GM18868 (cell line): Measurements from ENCODE around the gene RETSAT.
"Not testable (repeated sequence)": the region's sequence is repeated elsewhere in the genome, so short reads cannot be mapped to it uniquely, and the experiment has no call there.

Source experiments
- ATAC-seq: cut with Tn5 transposase; IDR thresholded peaks from one replicate; pipeline ENCODE4 v1.9.1; 2021; ENCODE audit warnings: mild to moderate bottlenecking, moderate library complexity; ENCODE audit not compliant: unreplicated experiment

RETSAT gene

DNA sequence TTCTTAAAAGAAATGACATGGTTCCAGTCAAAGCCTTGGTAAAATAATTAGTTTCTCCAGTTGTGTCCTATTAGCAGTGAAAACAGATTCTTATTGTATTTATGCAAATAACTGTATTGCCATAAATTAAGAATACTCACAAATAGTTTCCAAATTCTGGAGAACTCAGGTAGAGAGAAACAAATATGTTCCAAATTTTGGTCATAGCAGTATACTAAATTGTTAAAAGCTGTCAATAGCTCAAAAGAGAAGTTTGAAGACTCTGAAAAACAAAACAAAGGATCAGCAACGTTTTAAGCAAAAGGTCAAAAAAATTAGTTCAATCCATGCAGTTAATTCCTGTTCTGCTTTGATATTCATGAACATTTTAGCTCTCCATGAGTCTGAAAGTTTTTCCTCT, 25.7 kb upstream of the RETSAT start:
- no peak for ATAC-seq

DNA sequence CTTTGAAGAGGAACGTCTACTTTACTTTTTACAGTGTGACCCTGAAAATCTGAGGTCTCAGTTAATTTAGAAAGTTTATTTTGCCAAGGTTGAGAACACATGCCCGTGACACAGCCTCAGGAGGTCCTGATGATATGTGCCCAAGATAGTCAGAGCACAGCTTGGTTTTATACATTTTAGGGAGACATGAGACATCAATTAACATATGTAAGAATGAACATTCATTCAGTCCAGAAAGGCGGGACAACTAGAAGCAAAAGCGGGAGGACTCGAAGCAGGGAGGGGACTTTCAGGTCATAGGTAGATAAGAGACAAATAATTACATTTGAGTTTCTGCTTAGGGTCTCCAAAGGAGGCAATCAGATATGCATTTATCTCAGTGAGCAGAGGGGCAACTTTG, 23.9 kb upstream of the RETSAT start:
- no peak for ATAC-seq

DNA sequence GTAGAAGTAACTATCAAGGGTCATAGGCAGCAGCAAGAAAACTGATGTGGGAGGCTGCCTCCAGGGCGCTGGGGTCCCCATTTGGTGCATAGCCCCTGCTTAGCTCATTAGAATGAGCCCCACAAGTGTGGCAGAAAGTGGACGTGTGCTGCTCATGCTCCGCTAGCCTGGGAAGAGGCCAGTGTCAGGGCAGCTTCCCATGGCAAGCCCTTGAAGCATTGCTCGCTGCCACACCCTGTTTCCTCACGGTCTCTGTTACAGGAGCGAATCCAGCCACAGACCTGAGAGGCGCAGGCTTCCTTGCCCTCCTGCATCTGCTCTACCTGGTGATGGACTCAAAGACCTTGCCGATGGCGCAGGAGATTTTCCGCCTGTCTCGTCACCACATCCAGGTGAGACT, 22.8 kb upstream of the RETSAT start:
- ATAC-seq, result no peak

DNA sequence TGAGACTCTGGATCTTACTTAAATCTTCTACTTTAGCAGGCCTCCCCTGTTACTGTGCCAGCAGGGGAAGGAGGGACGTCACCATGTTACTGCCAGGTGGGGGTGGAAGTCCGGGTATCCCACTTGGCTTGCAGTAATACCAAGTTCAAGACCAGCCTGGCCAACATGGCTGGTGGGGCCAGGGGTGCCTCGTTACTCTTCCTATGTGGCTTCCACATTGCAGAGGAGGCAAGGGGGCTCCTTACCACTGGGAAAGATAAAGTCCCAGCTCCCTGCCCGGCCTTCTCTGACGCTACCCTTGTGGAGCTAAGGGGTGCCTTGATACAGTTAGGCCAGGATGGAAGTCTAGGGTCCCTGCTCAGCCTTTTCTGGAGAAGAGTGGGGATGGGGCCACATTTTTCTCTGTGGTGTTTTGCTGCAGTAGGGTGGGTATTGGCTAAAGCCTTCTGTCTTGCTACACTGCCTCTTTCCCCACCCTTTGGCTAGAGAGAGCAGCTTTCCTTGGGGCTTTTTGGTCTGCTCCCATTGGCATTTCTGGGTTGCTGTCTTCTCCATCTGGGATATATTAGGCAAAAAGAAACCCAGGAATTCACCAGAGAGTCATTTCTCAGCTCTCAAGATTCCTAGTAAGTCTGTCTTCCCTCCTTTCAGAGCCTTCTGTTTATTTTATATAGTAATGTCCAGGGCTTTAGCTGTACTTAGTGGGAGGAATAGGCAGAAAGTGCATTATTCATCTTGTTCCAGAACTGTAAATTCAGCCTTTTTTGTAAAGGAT, 22.1 kb upstream of the RETSAT start:
- no peak for ATAC-seq

DNA sequence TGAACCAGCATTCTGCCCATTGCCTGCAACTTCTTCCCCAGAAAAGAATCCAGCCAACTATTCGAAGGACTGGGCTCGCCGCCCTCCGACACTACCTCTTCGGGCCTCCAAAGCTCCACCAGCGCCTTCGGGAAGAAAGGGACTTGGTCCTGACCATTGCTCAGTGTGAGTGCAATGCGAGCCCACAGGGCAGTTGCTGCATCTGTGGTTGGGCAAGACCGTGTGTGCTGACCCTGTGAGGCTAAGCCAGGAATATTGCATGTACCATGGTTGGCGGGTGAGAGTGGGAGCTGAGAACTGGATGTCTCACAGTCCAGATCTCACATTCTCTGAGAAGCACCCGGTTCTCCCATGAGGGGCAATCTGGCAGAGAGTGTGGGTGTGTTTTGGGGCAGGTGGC, 16.7 kb upstream of the RETSAT start:
- ATAC-seq, result no peak

DNA sequence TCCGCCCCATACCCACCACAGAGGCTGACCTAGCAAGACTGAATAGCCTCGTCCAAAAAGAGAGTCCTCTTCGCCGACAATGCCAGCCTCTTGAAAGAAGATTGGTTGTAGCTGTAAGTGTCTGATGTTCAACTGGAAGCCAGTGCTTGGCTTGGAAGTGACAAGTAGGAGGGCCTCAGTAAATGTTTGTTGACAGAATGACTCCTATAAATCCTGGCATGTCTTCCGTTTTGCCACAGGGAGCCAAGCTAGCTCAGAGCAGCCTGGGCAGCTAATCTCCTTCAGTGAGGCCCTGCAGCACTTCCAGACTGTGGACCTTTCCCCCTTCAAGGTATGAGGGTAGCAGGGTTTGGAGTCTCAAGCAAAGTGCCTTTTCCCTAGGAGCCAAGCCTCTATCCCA, 15.2 kb upstream of the RETSAT start:
- ATAC-seq, result no peak

DNA sequence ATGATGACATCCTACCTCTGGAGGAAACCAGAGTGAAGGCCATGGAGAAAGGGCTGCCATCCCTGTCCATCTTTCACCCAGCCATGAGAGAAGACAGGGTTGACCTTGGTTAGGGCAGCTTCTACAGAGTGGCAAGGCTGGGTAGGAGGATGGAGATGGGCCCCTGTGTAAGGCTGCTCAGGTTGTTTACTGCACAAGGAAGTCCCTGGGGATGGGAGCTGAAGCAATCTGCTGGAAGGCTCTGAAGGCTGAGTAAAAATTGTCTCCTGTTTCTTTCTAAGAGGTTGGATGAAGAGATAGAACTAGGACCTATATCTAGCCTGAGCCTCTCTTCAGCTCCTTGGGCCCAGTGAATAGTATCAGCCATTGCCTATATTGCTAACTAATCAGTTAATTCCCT, 14.6 kb upstream of the RETSAT start:
- ATAC-seq, result no peak

DNA sequence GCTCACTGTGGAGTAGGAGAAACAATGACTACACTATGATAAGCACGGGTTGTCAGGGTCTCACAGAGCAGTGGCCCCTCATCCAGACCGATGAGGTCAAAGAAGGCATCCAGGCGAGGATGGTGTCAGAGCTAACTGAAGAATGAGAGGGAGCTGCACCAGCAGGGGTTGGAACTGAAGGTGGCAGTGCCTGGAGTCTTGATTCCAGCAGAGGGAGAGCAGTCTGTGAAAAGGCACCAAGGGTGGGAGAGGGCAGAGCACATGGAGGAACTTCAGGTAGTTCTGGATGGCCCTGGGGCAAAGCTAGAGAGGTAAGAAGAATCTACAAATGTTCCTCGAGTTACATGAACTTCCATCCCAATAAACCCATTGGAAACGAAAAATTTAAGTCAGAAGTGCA, 12.9 kb upstream of the RETSAT start:
- ATAC-seq, result no peak

DNA sequence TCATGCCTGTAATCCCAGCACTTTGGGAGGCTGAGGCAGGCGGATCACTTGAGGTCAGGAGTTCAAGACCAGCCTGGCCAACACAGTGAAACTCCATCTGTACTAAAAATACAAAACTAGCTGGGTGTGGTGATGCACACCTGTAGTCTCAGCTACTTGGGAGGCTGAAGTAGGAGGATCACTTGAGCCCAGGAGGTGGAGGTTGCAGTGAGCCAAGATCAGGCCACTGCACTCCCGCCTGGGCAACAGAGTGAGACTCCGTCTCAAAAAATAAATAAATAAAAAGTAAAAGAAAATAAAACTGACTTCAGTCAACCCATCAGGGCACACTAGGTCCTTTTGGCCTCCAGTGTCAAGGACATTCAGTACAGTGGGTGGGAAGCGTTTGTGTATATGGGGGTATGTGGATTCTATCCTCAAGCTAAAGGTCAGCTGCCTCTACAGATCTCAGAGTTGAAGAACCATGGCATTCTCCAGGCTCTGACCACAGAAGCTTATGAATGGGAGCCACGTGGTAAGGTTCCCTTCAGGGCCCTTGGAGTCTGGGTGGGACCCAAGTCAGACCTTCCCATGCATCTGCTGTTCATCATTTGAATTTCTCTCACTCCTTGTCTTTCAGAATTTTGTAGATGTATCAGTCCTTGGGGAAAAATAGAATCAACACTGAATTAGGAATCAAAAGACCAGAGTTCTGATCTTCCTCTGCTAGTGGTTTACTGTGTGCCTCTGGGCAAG, 8.5 kb upstream of the RETSAT start:
- not testable (repeated sequence) for ATAC-seq

DNA sequence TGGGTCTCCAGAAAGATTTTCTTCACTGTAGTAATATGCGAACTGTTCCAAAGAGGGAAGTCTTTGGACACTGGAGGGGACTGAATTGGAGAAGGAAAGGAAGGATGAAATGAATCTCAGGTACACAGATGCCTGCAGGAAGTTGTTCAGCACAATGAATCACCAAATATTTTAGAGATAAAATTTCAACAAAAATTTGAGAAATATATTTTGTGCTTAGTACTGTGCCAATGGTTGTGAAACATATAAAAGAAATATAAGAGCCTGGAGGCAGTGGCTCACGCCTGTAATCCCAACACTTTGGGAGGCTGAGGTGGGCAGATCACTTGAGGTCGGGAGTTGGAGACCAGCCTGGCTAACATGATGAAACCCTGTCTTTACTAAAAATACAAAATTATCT, 3.4 kb upstream of the RETSAT start:
- no peak for ATAC-seq

DNA sequence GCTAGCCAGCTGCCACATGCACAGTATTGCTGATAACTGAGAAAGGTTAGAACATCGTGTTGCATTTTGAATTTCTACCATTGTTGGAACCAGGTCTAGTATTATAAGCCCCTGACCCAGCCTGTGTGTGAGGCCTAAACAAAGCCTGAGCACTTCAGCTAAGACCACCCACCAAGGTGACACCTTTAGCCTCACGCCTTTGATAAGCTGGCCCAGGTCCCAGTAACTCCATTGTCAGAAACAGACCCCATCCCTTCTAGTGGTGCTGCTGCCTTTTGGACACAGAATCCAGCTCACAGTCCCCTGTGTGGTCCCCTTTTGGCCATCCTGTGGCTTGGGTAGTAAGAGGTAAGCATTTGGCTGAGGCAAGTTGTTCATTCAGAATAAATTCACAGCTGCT, 1.9 kb upstream of the RETSAT start:
- no peak for ATAC-seq

DNA sequence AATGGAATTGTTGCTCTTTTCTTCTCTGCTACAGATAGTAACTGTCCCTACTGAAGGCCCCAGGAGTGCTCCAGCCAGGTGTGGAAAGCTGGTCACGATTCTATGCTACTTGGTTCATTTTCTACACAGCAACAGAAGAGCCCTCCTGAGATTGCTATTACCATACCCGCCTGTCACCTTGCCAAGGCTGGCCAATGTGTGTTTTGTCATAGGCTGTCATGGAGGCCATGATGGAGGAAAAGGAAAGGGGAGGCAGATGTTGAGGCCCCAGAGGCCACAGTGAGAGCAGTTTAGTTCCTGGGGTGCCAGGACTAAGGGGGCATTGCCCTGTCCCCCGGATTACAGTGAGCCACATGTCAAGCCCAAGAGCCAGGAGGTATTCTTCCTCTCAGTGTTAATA, 1.2 kb upstream of the RETSAT start:
- ATAC-seq, result no peak

DNA sequence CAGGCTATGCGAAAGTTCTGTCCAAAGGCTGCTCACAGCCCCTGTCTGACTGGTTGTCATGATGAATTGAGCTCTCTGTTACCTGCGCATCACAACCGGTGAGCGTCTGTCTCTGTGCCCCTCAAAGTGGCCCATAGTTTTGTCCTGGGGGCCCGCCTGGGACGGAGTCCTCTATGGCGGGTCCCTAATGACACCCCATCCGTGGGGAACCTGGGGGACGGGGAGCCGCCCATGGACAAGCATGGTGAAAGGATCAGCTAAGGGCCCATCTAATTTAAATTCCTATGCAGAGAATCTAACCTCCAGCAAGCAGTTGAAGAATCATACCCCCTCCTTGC, 714 bp upstream of the RETSAT start:
- peak; percentile 2 for ATAC-seq

DNA sequence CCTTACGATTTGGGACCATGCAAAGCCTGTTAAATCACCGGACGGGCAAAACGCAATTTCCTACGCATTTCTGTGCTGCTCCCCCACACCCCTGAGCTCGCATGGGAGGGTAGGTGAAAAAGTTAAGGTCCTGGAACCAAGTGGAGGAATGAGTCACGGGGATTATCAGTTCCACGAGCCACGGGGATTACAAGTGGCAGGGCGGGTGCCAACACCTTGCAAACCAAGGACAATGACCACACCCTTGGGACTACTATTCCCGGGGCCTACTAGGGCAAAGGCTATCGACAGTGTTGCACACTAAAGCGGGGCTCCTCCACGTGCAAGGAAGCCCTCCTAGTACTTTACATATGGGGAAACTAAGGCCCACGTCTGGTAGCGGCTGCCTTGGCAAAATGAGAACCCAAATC, 447 bp downstream of the RETSAT start:
- peak; percentile 5 for ATAC-seq

DNA sequence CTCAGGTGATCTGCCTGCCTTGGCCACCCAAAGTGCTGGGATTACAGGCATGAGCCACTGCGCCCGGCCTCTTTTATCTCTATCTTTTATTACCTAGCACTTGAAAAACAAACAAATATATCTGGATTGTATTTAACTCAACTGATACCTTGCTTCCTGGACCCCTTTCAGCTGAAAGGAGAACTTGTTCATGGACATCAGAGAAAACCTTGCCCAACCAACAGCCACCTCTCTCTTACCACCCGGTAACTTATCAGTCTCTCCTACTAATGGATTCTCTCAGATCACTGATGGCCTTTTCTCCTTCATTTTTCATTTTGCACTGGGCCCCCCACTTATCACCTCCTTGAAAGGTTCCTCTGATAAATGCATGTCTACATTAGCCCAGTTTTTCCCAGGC, 6.7 kb downstream of the RETSAT start:
- no peak for ATAC-seq

DNA sequence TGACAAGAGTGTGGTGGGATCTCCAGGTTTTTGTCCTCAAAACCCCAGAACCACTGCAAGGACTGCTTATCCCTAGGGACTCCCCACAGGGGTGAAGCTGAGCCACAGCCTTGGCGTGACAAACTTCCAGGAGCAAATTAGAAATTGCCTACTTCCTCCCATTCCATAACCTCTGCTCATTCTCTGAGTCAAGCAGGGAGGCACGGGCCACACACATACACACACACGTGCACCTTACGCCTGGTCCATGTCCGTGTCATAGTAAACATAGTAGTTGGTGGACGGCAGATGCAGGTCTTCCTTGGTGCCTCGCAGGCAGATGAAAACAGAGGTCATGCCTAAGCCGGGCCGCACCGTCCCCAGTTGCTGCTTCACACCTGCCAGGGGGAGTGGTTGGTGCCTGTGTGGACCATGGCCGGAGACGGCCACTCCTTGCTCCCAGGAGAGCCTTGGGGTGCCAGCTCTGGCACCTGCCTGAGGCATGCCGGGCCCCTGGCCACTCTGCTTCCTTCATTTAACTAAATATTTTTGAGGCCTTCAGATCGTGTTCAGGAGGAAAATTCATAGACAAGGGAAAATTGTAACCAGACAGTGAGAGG, 9.9 kb downstream of the RETSAT start:
- ATAC-seq, result no peak

DNA sequence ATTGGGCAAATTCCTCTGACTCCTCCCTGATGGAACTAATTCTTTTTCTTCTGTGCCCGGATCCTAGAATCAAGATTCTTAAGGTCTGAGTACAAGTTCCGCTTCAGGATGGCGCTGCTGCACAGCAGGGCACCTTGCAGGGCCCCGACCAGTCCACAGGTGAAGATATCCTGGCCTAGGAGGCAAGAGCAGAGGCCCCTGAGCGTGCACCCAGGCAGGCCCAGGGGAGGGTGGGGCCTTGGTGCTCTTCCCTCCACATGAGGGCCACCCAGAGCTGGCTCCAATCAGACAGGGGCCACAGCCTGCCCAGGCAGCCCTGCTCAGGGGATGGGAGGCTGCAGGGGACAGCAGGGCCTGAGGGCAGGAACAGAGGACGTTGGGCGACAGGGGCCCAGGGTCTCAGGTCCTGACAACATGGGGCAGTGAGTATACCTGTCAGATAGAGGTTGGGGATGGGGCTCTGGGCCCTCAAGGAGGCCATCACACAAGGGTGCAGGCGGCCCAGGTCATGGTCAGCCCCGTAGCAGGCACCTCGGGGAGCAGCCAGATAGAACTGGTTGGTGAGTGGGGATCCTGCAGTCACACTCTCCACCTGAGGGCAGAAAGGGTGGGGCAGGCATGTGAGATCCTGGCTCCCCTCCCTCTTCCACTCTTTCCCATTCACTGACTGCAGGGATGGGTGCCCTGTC, 11.0 kb downstream of the RETSAT start:
- not testable (repeated sequence) for ATAC-seq

DNA sequence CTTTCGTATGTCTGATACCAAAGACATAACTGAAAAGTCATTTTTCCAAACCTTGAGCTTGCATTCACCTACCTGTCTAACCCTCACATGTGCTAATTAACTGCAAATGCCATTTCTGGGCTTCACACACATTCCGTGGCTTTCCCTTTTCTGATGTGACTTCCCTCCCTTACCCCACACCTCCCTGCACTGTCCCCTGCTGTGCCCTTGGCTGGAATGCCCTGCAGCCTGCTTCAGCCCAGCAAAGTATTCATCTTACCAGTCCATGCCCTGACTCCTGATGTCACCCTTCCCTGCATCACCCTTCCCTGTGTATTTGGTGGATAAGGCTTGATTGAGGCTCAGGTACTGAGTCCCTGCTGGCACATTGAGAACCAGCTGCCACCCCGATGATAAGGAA, 12.2 kb downstream of the RETSAT start:
- no peak for ATAC-seq

DNA sequence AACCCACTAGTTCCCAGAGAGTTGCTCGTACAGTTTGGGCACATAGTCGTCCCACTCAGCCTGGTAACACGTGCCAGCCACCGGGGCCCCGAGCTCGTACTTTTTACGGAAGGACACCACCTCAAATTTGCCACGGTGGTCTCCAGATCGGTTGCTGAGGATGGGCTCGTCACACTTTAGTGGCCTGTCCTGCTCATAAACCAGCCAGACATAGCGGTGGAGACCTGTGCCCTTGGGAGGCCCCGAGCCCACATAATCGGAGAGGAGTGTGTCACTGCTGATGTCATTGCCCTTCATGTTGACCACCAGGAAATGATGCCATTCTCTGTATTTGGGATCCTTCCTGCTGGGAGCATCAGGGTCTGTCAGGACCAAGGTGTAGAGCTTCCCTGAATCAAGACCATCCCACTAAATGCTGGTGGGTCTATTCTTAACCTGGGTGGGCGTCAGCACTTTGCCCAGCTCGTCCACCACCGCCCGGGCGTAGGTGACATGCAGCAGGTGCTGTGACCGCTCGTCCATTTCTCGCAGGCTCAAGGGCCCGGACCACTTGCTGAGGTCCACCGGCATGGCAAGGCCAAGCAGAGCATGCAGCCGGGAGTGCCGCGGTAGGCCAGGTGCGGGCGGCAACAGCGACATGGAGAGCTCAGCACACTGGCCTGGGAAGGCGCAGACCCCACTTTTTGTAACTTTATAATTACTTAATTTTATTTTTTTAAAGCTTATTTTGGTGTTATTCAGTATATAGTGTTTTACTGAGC, 12.9 kb downstream of the RETSAT start:
- no peak for ATAC-seq

DNA sequence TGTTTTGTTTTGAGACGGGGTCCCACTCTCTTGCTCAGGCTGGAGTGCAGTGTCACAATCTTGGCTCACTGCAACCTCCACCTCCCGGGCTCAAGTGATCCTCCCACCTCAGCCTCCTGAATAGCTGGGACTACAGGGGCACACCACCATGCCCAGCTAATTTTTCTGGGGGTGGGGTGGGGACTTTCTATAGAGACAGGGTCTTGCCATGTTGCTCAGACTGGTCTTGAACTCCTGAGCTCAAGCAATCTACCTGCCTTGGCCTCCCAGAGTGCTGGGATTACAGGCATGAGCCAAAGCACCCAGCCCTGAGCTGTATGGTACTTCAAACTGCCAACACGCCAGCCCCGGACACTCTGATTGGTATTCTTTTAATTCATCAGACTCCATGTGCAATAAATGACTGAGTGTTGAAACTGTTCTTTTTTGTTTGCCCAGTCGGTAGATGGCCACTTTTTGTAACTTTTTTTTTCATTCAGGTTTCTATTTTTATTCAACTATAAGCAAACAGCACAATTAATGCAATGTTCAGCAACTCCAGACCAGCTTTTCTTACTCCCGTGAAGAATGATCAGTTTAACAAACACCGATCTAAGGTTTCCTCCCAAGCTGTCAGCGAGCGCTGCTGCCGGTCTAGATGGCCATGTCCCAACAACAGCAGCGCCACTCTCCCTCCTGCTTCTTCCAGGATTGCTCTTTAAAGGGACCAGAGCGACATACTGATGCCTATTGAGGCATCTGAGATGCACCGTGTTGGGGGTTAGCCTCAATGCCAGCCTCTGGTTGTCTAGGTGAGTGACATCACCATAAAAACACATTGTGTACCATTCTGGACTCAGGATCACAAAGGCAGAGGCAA, 14.1 kb downstream of the RETSAT start:
- no peak for ATAC-seq
